WTC11 (cell line): Measurements from ENCODE around the gene NELL1. TPM values are rescaled to one million over a fixed set of nuclear protein-coding genes. Genes with fewer than 3 reads are reported as not detected.

Source experiments
- ATAC-seq: fragments of 200-7000 bp; cut with Tn5 transposase; 2 replicates; pipeline ENCODE4 v1.10.0; 2021; ENCODE audit warnings: mild to moderate bottlenecking, moderate library complexity
- CTCF ChIA-PET: fragments of 300-600 bp; sonication (Branson Sonifier 250); formaldehyde crosslinking; loops from one replicate; lab custom pipeline; 2021; ENCODE audit warnings: antibody characterized with exemption; lab: Charles Lee
- POLR2A ChIA-PET: fragments of 350-600 bp; sonication (Branson Sonifier 250); formaldehyde crosslinking; loops from one replicate; lab custom pipeline; 2021; ENCODE audit warnings: antibody characterized with exemption; lab: Charles Lee
- DNase-seq: peaks from one replicate; pipeline ENCODE4 v3.0.0; 2021; ENCODE audit warnings: low spot score
- H3K27ac Mint-ChIP-seq: 2 replicates; pipeline ENCODE4 v1.8.0; 2021; ENCODE audit warnings: mixed read lengths
- H3K27me3 Mint-ChIP-seq: 2 replicates; pipeline ENCODE4 v1.8.0; 2021; ENCODE audit warnings: low read depth, mild to moderate bottlenecking, moderate library complexity, mixed read lengths
- H3K36me3 Mint-ChIP-seq: 2 replicates; pipeline ENCODE4 v1.8.0; 2021; ENCODE audit warnings: mixed read lengths
- H3K4me1 Mint-ChIP-seq: 2 replicates; pipeline ENCODE4 v1.8.0; 2022; ENCODE audit warnings: mixed read lengths
- H3K4me3 Mint-ChIP-seq: 2 replicates; pipeline ENCODE4 v1.8.0; 2021; ENCODE audit warnings: mild to moderate bottlenecking, moderate library complexity, mixed read lengths
- H3K9me3 Mint-ChIP-seq: 2 replicates; pipeline ENCODE4 v1.8.0; 2021; ENCODE audit warnings: mixed read lengths
- EMX1 ChIP-seq: fragments of 250-450 bp; sonication (Bioruptor Pico); IDR thresholded peaks from 2 replicates; pipeline ENCODE4 v1.8.0; 2021; ENCODE audit warnings: mild to moderate bottlenecking
- JAZF1 ChIP-seq: fragments of 250-450 bp; sonication (Bioruptor Pico); IDR thresholded peaks from 2 replicates; pipeline ENCODE4 v1.9.0; 2021; ENCODE audit warnings: moderate library complexity, mild to moderate bottlenecking, inconsistent platforms
- NR1H2 ChIP-seq: sonication (generic); formaldehyde crosslinking; IDR thresholded peaks from 2 replicates; pipeline ENCODE4 v1.9.0; 2021; ENCODE audit warnings: mild to moderate bottlenecking, moderate library complexity, missing genetic modification reagents
- SMAD4 ChIP-seq: sonication (generic); formaldehyde crosslinking; IDR thresholded peaks from 2 replicates; pipeline ENCODE4 v1.8.0; 2022; ENCODE audit warnings: mild to moderate bottlenecking, missing genetic modification reagents
- SOX15 ChIP-seq: fragments of 250-450 bp; sonication (Bioruptor Pico); IDR thresholded peaks from 2 replicates; pipeline ENCODE4 v1.9.0; 2021; ENCODE audit warnings: mild to moderate bottlenecking
- ZNF263 ChIP-seq: sonication (generic); formaldehyde crosslinking; IDR thresholded peaks from 2 replicates; pipeline ENCODE4 v1.8.1; 2022; ENCODE audit warnings: low read depth, mild to moderate bottlenecking, moderate library complexity, missing genetic modification reagents
- ZNF396 ChIP-seq: fragments of 250-450 bp; sonication (Bioruptor Pico); IDR thresholded peaks from 2 replicates; pipeline ENCODE4 v1.8.0; 2021; ENCODE audit warnings: mild to moderate bottlenecking, moderate library complexity, borderline replicate concordance
- ZNF423 ChIP-seq: fragments of 250-450 bp; sonication (Bioruptor Pico); IDR thresholded peaks from 2 replicates; pipeline ENCODE4 v2.1.2; 2022; ENCODE audit warnings: mild to moderate bottlenecking, moderate library complexity
- total RNA-seq: library from RNA; stranded (reverse); gene quantifications from 3 replicates; pipeline ENCODE4 v1.2.3, GENCODE V29; 2021
- TF ChIP-seq, protein P1 (sequence below): fragments of 250-450 bp; sonication (Bioruptor Pico); conservative IDR thresholded peaks from 2 replicates; pipeline ENCODE4 v1.9.0; 2021; ENCODE audit warnings: mild to moderate bottlenecking
- TF ChIP-seq, protein P2 (sequence below): sonication (generic); formaldehyde crosslinking; conservative IDR thresholded peaks from 2 replicates; pipeline ENCODE4 v1.8.1; 2022; ENCODE audit warnings: mild to moderate bottlenecking, missing genetic modification reagents
- TF ChIP-seq, protein P3 (sequence below): sonication (generic); formaldehyde crosslinking; IDR thresholded peaks from 2 replicates; pipeline ENCODE4 v1.8.0; 2023; ENCODE audit warnings: missing genetic modification reagents
- TF ChIP-seq, protein P4 (sequence below): sonication (generic); formaldehyde crosslinking; IDR thresholded peaks from 2 replicates; pipeline ENCODE4 v1.8.0; 2022; ENCODE audit warnings: missing genetic modification reagents
- TF ChIP-seq, protein P5 (sequence below): sonication (generic); formaldehyde crosslinking; IDR thresholded peaks from 2 replicates; pipeline ENCODE4 v1.8.1; 2023; ENCODE audit warnings: mild to moderate bottlenecking, missing genetic modification reagents, moderate library complexity
- TF ChIP-seq, protein P6 (sequence below): sonication (generic); formaldehyde crosslinking; IDR thresholded peaks from 2 replicates; pipeline ENCODE4 v1.8.0; 2022; ENCODE audit warnings: mild to moderate bottlenecking, missing genetic modification reagents
- TF ChIP-seq, protein P7 (sequence below): fragments of 250-450 bp; sonication (Bioruptor Pico); IDR thresholded peaks from 2 replicates; pipeline ENCODE4 v1.8.0; 2021; ENCODE audit warnings: mild to moderate bottlenecking
- TF ChIP-seq, protein P8 (sequence below): fragments of 250-450 bp; sonication (Bioruptor Pico); IDR thresholded peaks from 2 replicates; pipeline ENCODE4 v1.9.0; 2021; ENCODE audit warnings: mild to moderate bottlenecking

The NELL1 gene
- total RNA-seq, 1 experiment from 2014 or later, result 1.8 TPM

DNA sequence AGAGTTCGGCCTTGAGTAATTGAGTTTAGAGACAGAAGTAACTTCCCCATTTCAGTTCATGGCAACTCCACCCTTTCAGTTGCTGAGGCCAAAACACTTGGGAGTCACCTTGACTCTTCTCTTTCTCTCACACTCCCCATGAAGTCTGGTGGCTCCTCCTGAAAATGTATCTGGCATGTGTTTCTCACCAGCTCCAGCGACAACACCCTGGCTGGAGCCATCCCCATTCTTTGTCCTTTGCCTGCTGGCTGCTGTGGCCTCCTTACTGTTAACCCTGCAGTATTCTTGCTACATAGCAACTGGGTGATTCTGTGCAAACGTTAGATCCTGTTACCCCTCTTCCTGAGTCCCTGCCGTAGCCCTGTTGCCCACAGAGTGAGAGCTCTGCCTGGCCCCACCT is 46.1 kb upstream of the NELL1 start:
- ATAC-seq (no peak), DNase-seq (no peak)
- H3K4me1 Mint-ChIP-seq, result peaks cover 38% of the 10 kb centered on the region
- H3K27me3 Mint-ChIP-seq, result peaks cover 5% of the 10 kb centered on the region; the same call in 1 of the 2 replicates
- no peak overlapping the region for H3K27ac Mint-ChIP-seq
- H3K9me3 Mint-ChIP-seq, result no peaks in the 10 kb centered on the region
- no peak overlapping the region for H3K4me3 Mint-ChIP-seq
- TF ChIP-seq, protein P1, sequence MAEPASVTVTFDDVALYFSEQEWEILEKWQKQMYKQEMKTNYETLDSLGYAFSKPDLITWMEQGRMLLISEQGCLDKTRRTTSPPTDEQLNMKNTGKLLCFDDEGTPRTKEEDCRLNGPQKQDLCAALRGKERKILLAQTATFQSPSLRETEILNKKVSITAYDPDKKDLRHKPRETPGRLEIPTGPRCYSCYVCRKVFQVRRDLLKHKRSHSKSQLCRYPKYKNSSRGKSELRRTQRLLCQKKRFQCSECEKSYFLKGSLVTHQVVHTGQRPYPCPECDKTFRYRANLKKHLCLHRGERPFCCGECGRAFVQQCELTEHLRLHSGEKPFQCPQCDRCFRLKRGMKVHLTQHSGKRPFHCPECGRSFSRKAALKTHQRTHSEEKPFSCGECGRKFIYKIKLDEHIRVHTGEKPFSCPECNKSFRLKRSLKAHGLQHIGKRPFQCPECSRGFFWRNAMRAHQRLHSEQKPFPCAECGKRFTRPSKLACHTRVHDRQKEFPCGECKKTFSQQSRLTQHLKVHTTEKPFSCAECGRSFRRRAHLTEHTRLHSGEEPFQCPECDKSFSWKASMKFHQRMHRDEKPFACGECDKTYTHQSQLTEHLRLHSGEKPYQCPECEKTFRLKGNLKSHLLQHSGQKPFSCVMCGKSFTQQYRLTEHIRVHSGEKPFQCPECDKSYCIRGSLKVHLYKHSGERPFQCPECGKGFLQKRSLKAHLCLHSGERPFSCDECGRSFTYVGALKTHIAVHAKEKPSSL, result no peak
- TF ChIP-seq JAZF1 (CRISPR knock-in tag), result no peak
- TF ChIP-seq, protein P2, sequence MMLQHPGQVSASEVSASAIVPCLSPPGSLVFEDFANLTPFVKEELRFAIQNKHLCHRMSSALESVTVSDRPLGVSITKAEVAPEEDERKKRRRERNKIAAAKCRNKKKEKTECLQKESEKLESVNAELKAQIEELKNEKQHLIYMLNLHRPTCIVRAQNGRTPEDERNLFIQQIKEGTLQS, result no peak
- TF ChIP-seq, protein P3, sequence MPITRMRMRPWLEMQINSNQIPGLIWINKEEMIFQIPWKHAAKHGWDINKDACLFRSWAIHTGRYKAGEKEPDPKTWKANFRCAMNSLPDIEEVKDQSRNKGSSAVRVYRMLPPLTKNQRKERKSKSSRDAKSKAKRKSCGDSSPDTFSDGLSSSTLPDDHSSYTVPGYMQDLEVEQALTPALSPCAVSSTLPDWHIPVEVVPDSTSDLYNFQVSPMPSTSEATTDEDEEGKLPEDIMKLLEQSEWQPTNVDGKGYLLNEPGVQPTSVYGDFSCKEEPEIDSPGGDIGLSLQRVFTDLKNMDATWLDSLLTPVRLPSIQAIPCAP (CRISPR knock-in tag), result no peak
- ChIA-PET POLR2A (no interaction called here), CTCF (interaction anchor here (1.2 to 2.0 kb wide), 2 partner anchors 13 to 495 kb away, joined by 4 to 7 read pairs; no protein-coding TSS in a partner anchor)
- H3K36me3 Mint-ChIP-seq, result no peaks in the 10 kb centered on the region

DNA sequence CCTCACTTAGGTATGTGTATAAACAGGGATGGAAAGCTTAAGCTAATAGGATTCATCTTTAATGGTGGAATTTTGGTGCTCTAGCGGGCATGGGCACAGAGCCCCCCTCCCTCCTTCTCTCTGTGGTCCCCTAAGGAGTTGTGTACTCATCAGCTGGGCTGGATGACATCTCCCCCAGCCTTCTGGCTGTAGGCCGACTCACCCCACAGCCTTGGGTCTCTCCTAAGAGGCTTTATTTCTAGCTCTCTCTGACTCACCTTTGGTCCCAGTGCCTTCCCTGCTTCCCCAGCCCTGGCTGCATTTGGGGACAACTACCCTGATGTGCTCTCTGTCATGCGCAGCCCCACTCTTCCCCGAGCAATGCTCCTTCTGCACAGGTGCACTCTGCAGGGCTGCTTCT is 43.1 kb upstream of the NELL1 start:
- no peak for DNase-seq
- peaks cover 3% of the 10 kb centered on the region; the same call in 1 of the 2 replicates for H3K9me3 Mint-ChIP-seq
- H3K4me1 Mint-ChIP-seq, result peaks cover 28% of the 10 kb centered on the region
- H3K36me3 Mint-ChIP-seq, result peaks cover 3% of the 10 kb centered on the region; the same call in 1 of the 2 replicates
- peaks cover 8% of the 10 kb centered on the region for H3K27me3 Mint-ChIP-seq
- H3K27ac Mint-ChIP-seq, result no peak overlapping the region
- ATAC-seq, result no peak
- ChIA-PET CTCF (interaction anchor here (0.9 to 2.2 kb wide), 3 partner anchors 16 to 129 kb away, joined by 3 to 7 read pairs (median 3); no protein-coding TSS in a partner anchor), POLR2A (no interaction called here)
- H3K4me3 Mint-ChIP-seq, result no peak overlapping the region
- TF ChIP-seq, protein P4, sequence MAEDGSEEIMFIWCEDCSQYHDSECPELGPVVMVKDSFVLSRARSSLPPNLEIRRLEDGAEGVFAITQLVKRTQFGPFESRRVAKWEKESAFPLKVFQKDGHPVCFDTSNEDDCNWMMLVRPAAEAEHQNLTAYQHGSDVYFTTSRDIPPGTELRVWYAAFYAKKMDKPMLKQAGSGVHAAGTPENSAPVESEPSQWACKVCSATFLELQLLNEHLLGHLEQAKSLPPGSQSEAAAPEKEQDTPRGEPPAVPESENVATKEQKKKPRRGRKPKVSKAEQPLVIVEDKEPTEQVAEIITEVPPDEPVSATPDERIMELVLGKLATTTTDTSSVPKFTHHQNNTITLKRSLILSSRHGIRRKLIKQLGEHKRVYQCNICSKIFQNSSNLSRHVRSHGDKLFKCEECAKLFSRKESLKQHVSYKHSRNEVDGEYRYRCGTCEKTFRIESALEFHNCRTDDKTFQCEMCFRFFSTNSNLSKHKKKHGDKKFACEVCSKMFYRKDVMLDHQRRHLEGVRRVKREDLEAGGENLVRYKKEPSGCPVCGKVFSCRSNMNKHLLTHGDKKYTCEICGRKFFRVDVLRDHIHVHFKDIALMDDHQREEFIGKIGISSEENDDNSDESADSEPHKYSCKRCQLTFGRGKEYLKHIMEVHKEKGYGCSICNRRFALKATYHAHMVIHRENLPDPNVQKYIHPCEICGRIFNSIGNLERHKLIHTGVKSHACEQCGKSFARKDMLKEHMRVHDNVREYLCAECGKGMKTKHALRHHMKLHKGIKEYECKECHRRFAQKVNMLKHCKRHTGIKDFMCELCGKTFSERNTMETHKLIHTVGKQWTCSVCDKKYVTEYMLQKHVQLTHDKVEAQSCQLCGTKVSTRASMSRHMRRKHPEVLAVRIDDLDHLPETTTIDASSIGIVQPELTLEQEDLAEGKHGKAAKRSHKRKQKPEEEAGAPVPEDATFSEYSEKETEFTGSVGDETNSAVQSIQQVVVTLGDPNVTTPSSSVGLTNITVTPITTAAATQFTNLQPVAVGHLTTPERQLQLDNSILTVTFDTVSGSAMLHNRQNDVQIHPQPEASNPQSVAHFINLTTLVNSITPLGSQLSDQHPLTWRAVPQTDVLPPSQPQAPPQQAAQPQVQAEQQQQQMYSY (CRISPR knock-in tag), result no peak
- TF ChIP-seq, protein P5, sequence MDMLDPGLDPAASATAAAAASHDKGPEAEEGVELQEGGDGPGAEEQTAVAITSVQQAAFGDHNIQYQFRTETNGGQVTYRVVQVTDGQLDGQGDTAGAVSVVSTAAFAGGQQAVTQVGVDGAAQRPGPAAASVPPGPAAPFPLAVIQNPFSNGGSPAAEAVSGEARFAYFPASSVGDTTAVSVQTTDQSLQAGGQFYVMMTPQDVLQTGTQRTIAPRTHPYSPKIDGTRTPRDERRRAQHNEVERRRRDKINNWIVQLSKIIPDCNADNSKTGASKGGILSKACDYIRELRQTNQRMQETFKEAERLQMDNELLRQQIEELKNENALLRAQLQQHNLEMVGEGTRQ (CRISPR knock-in tag), result no peak
- TF ChIP-seq EMX1 (CRISPR knock-in tag) (no peak), ZNF423 (CRISPR knock-in tag) (no peak), ZNF396 (no peak), SOX15 (no peak), SMAD4 (CRISPR knock-in tag) (no peak), ZNF263 (CRISPR knock-in tag) (no peak), NR1H2 (CRISPR knock-in tag) (no peak)
- TF ChIP-seq, protein P6, sequence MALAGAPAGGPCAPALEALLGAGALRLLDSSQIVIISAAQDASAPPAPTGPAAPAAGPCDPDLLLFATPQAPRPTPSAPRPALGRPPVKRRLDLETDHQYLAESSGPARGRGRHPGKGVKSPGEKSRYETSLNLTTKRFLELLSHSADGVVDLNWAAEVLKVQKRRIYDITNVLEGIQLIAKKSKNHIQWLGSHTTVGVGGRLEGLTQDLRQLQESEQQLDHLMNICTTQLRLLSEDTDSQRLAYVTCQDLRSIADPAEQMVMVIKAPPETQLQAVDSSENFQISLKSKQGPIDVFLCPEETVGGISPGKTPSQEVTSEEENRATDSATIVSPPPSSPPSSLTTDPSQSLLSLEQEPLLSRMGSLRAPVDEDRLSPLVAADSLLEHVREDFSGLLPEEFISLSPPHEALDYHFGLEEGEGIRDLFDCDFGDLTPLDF (CRISPR knock-in tag), result no peak
- TF ChIP-seq, protein P7, sequence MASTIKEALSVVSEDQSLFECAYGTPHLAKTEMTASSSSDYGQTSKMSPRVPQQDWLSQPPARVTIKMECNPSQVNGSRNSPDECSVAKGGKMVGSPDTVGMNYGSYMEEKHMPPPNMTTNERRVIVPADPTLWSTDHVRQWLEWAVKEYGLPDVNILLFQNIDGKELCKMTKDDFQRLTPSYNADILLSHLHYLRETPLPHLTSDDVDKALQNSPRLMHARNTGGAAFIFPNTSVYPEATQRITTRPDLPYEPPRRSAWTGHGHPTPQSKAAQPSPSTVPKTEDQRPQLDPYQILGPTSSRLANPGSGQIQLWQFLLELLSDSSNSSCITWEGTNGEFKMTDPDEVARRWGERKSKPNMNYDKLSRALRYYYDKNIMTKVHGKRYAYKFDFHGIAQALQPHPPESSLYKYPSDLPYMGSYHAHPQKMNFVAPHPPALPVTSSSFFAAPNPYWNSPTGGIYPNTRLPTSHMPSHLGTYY (CRISPR knock-in tag), result no peak
- TF ChIP-seq, protein P8, sequence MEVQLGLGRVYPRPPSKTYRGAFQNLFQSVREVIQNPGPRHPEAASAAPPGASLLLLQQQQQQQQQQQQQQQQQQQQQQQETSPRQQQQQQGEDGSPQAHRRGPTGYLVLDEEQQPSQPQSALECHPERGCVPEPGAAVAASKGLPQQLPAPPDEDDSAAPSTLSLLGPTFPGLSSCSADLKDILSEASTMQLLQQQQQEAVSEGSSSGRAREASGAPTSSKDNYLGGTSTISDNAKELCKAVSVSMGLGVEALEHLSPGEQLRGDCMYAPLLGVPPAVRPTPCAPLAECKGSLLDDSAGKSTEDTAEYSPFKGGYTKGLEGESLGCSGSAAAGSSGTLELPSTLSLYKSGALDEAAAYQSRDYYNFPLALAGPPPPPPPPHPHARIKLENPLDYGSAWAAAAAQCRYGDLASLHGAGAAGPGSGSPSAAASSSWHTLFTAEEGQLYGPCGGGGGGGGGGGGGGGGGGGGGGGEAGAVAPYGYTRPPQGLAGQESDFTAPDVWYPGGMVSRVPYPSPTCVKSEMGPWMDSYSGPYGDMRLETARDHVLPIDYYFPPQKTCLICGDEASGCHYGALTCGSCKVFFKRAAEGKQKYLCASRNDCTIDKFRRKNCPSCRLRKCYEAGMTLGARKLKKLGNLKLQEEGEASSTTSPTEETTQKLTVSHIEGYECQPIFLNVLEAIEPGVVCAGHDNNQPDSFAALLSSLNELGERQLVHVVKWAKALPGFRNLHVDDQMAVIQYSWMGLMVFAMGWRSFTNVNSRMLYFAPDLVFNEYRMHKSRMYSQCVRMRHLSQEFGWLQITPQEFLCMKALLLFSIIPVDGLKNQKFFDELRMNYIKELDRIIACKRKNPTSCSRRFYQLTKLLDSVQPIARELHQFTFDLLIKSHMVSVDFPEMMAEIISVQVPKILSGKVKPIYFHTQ, result no peak
